ENCODE results near the gene ANKH. TPM values are rescaled to one million over a fixed set of nuclear protein-coding genes. Genes with fewer than 3 reads are reported as not detected.

Gene ANKH
- polyA plus RNA-seq, 2 of the 4 experiments (the other 2 are of a cell fraction) = 11.7 to 17.3 TPM

GRCh38 chr5:14753292-14753691 lies 118.3 kb downstream of the ANKH start:
- no peak for TF ChIP-seq HOXA7 (CRISPR knock-in tag; IDR thresholded peaks at IDR 0.05)
- no peak for TF ChIP-seq RCOR1 (IDR thresholded peaks at IDR 0.05; ENCODE audit: low read depth, low read length)
- TF ChIP-seq E2F6 (IDR thresholded peaks at IDR 0.05; ENCODE audit: borderline replicate concordance, low read depth) = no peak
- no peak for TF ChIP-seq BCL3 (IDR thresholded peaks at IDR 0.05)
- no peak for TF ChIP-seq ZNF302 (CRISPR knock-in tag; IDR thresholded peaks at IDR 0.05)
- no peak for TF ChIP-seq HES2 (IDR thresholded peaks at IDR 0.05)
- TF ChIP-seq NPAS2 (CRISPR knock-in tag; IDR thresholded peaks at IDR 0.05; ENCODE audit: borderline replicate concordance) = no peak
- no peak for TF ChIP-seq ZC3H11A (IDR thresholded peaks at IDR 0.05)
- TF ChIP-seq JUN (IDR thresholded peaks at IDR 0.05) = no peak
- TF ChIP-seq JUNB (IDR thresholded peaks at IDR 0.05) = no peak
- no peak for TF ChIP-seq TFCP2L1 (CRISPR knock-in tag; IDR thresholded peaks at IDR 0.05)
- no peak for TF ChIP-seq HDAC2 (IDR thresholded peaks at IDR 0.05)
- no peak overlapping the region for H3K4me3 ChIP-seq
- CTCF ChIA-PET = no interaction called here
- POLR2A ChIA-PET = no interaction called here
- no peak for FAIRE-seq
- no peak for DNase-seq (ENCODE audit: low read depth in 1 of 2, low spot score in 1 of 2)
- no peak overlapping the region for H3K27ac ChIP-seq
- no peak for ATAC-seq
- no peaks in the 10 kb centered on the region for H3K9me3 ChIP-seq
- no peak overlapping the region for H3K4me2 ChIP-seq
- no peaks in the 10 kb centered on the region for H3K4me1 ChIP-seq
- 84% methylated on average over 6 of the region's 6 CpGs for WGBS (ENCODE audit: missing lambda C conversion rate)

- CTCF ChIA-PET = no interaction called here
- no peak for FAIRE-seq
These were observed 119.0 kb downstream of the ANKH start for GRCh38 chr5:14752497-14753071.

GRCh38 chr5:14750712-14751111 lies 120.9 kb downstream of the ANKH start:
- no peak for ATAC-seq
- H3K4me3 ChIP-seq = no peak overlapping the region
- H3K4me2 ChIP-seq = no peak overlapping the region
- 89% methylated on average over 5 of the region's 5 CpGs for WGBS (ENCODE audit: missing lambda C conversion rate)
- ChIA-PET POLR2A (no interaction called here), CTCF (interaction anchor here (1.6 kb wide), 1 partner anchor 65 kb away, joined by 3 read pairs; no protein-coding TSS in a partner anchor)
- no peak overlapping the region for H3K27ac ChIP-seq
- H3K9me3 ChIP-seq = no peaks in the 10 kb centered on the region
- no peaks in the 10 kb centered on the region for H3K4me1 ChIP-seq
- no peak for DNase-seq (ENCODE audit: low read depth in 1 of 2, low spot score in 1 of 2)
- FAIRE-seq = no peak
- TF ChIP-seq EHF (CRISPR knock-in tag; IDR thresholded peaks at IDR 0.05) (no peak), USF2 (IDR thresholded peaks at IDR 0.05) (no peak), FOSB (CRISPR knock-in tag; IDR thresholded peaks at IDR 0.05) (no peak), KDM5A (IDR thresholded peaks at IDR 0.05) (no peak), SREBF2 (IDR thresholded peaks at IDR 0.05) (no peak), ELK1 (IDR thresholded peaks at IDR 0.05; ENCODE audit: low read depth, low read length) (no peak), MAX (IDR thresholded peaks at IDR 0.05) (no peak), POLR2A (IDR thresholded peaks at IDR 0.05; ENCODE audit: low read length) (no peak), HOXB13 (CRISPR knock-in tag; IDR thresholded peaks at IDR 0.05; ENCODE audit: low read depth) (no peak), NPAS2 (CRISPR knock-in tag; IDR thresholded peaks at IDR 0.05; ENCODE audit: borderline replicate concordance) (no peak), RCOR1 (IDR thresholded peaks at IDR 0.05; ENCODE audit: low read depth, low read length) (no peak), RFX5 (IDR thresholded peaks at IDR 0.05) (no peak)

More at GRCh38 chr5:14752497-14753071, 119.0 kb downstream of the ANKH start:
- TF ChIP-seq EHMT2 (IDR thresholded peaks at IDR 0.05; ENCODE audit: low read depth) (no peak), CEBPB (IDR thresholded peaks at IDR 0.05) (no peak), RCOR1 (IDR thresholded peaks at IDR 0.05; ENCODE audit: low read depth, low read length) (no peak), CTCF (IDR thresholded peaks at IDR 0.05) (no peak), NPAS2 (CRISPR knock-in tag; IDR thresholded peaks at IDR 0.05; ENCODE audit: borderline replicate concordance) (no peak), MAFK (IDR thresholded peaks at IDR 0.05; ENCODE audit: partially characterized antibody) (no peak)
- WGBS (ENCODE audit: missing lambda C conversion rate) = 82% methylated on average over 6 of the region's 6 CpGs
- H3K9me3 ChIP-seq = no peaks in the 10 kb centered on the region
- H3K4me2 ChIP-seq = no peak overlapping the region
- ATAC-seq = no peak
- no peak overlapping the region for H3K4me3 ChIP-seq
- H3K27ac ChIP-seq = no peak overlapping the region
- POLR2A ChIA-PET = no interaction called here
- no peak for DNase-seq (ENCODE audit: low read depth in 1 of 2, low spot score in 1 of 2)
- no peaks in the 10 kb centered on the region for H3K4me1 ChIP-seq
